ENCODE measurements around the gene SMAD2.
"Not testable (repeated sequence)": the region's sequence is repeated elsewhere in the genome, so short reads cannot be mapped to it uniquely, and the experiment has no call there.

The SMAD2 gene

DNA sequence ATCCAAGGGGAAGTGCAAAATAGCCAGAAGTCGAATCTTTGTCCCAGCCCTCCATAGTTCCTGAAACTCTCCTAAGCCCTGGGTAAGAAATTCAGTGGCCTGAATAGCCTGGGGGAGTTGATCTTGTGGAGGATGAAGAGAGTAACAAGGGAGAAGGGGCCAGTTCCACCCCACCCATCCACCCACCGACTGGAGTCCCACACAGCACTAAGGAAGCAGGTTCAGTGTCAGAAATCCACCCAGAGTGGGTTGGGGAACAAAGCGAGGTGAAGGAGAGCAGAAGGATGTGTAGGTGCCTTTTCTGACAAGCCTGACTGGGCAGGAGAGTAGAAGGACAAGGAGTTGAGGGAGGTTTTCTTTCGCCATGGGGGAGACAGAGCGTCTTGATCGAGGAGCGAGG, 136.8 kb downstream of the SMAD2 start:
- DNase-seq (ENCODE audit: low read depth in 3 of 3): no peak

DNA sequence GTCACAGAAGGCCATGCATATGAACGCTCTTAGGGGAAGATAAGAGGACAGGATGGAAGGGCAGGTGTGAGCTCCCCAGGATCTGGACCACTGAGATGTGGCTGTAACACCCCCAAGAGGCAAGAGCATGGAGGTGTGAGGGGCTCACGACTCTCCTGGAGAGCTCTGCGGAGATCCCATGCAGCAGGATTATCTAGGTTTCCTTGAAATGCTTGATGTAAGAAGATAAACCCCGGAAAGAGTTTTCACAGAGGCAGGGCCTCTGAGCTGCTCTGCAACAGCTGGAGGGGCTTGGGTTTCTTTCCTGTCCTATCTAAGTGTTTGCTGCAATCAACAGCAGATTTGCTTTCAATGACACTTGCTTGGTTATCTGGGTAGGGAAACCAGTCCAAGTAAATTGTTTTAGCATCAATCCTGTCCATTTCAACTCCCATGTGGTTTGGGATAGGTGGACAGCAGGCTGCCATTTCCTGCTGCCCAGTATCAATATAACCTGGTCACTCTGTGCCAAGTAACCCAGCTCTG, 138.9 kb downstream of the SMAD2 start:
- no peak for DNase-seq (ENCODE audit: low read depth in 3 of 3)

GRCh38 chr18:47790036-47790435, 140.4 kb downstream of the SMAD2 start:
- DNase-seq (ENCODE audit: low read depth in 3 of 3): no peak

DNA sequence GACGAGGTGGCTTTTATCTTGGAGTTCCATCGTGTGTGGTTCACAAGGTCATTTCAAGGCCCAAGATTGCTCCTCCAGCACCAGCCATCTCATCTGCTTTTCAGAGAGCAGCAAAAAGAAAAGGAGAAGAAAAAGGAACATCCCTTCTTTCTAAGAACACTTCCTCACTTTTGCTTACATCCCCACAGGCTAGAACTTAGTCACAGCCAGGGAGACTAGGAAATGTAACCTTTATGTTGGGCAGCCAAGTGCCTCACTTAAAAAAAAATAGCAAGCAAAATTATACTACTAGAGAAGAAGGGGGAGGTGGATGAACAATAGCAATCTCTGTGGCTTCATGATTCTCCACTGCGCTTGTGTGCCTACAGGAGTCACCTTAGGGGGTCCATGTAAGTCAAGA, 141.8 kb downstream of the SMAD2 start:
- DNase-seq (ENCODE audit: low read depth in 3 of 3): no peak

DNA sequence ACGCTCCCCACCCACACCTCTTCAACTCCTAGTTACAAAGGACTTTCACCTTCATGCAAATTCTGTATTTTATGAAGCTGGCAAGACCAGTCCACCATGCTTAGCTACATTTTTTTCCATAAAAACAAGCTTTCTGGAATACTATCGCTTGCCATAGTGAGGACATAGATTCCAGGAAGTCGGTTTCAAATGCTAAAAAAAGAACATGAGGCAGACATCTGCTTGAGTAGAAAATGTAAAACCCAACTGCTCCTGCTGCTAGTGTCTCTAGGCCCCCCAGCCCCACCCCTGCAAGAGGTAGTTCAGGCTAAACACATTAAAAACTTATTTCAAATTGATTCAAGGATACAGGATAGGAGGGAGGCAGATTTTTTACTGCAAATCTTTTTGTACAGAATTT, 148.9 kb downstream of the SMAD2 start:
- no peak for DNase-seq (ENCODE audit: low read depth in 3 of 3)

DNA sequence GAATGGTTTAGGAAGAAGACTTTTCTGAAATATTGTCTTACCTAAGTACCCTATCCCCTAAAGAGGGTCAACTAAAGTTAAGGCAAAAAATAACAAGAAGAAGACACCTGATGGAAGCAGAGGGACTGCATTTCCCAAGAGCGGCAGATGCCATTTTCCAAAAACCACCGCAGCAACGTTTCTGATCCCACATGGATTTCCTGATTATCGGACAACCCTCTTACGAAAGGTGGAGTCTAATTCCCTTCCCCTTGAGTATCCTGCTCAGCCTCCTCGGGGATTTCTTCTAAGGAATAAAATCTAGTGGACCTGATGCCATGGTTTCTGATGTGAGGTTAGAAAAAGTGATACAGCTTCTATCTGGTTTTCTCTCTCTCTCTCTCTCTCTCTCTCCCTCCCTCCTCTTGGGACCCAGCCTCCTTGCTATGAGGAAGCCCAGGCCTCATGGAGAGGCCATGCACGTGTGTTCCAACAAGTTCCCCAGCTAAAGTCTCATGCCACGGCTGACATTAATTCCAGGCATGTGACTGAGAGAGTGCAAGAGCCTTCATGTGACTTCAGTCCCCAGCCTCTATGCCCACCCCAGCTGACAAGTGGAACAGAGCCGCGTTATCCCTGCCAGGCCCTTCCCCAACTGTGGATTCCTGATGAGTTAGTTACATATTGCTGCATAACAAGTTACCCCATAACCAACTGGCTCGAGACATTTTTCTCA, 150.3 kb downstream of the SMAD2 start:
- DNase-seq (ENCODE audit: low read depth in 3 of 3): no peak

- no peak for DNase-seq (ENCODE audit: low read depth in 3 of 3)
Observed at GRCh38 chr18:47779381-47779780, 151.1 kb downstream of the SMAD2 start.

- DNase-seq (ENCODE audit: low read depth in 3 of 3): no peak
Observed at GRCh38 chr18:47777626-47778025, 152.8 kb downstream of the SMAD2 start.

GRCh38 chr18:47775961-47776360, 154.5 kb downstream of the SMAD2 start:
- DNase-seq (ENCODE audit: low read depth in 3 of 3): no peak

- no peak for DNase-seq (ENCODE audit: low read depth in 3 of 3)
Observed at GRCh38 chr18:47773931-47774330, 156.5 kb downstream of the SMAD2 start.

- DNase-seq (ENCODE audit: low read depth in 3 of 3): peak; percentile 38 to 58 (median 48)
Observed at GRCh38 chr18:47772374-47773248, 157.8 kb downstream of the SMAD2 start.

- no peak for DNase-seq (ENCODE audit: low read depth in 3 of 3)
Observed at GRCh38 chr18:47771922-47772321, 158.5 kb downstream of the SMAD2 start.

GRCh38 chr18:47767699-47768098, 162.8 kb downstream of the SMAD2 start:
- no peak for DNase-seq (ENCODE audit: low read depth in 3 of 3)

GRCh38 chr18:47767198-47767597, 163.3 kb downstream of the SMAD2 start:
- not testable (repeated sequence) for DNase-seq (ENCODE audit: low read depth in 3 of 3)

Data from stimulated activated CD4-positive, alpha-beta T cell treated with anti-CD3 and anti-CD28 coated beads, TNF-alpha, amount 100 ng/mL, for 48 hours (primary cell).